H9 (cell line): ENCODE results near the gene C13orf42. TPM values are rescaled to one million over a fixed set of nuclear protein-coding genes. Genes with fewer than 3 reads are reported as not detected.

ENCODE experiments used
- DNase-seq: peaks from one replicate; pipeline ENCODE4 v3.0.0-alpha.2; 2017
- H2AFZ ChIP-seq: one replicate; pipeline ENCODE4 v1.6.1; 2013; ENCODE audit warnings: mild to moderate bottlenecking, low read length, control low read depth, moderate library complexity
- H2AK5ac ChIP-seq: 2 replicates; pipeline ENCODE4 v1.6.1; 2013; ENCODE audit warnings: low read length, control low read depth, mixed read lengths; ENCODE audit not compliant: insufficient read length
- H2BK120ac ChIP-seq: one replicate; pipeline ENCODE4 v1.6.1; 2013; ENCODE audit warnings: low read depth, mild to moderate bottlenecking, low read length, control low read depth, inconsistent platforms; ENCODE audit not compliant: poor library complexity, severe bottlenecking
- H2BK12ac ChIP-seq: 2 replicates; pipeline ENCODE4 v1.6.1; 2013; ENCODE audit warnings: low read length, control low read depth, mixed read lengths, low read depth; ENCODE audit not compliant: insufficient read length
- H2BK15ac ChIP-seq: 2 replicates; pipeline ENCODE4 v1.6.1; 2013; ENCODE audit warnings: low read depth, low read length, control low read depth
- H2BK20ac ChIP-seq: one replicate; pipeline ENCODE4 v1.6.1; 2013; ENCODE audit warnings: low read depth, mild to moderate bottlenecking, low read length, control low read depth, inconsistent platforms; ENCODE audit not compliant: poor library complexity, severe bottlenecking
- H2BK5ac ChIP-seq: 2 replicates; pipeline ENCODE4 v1.6.1; 2013; ENCODE audit warnings: low read length, control low read depth, mixed read lengths; ENCODE audit not compliant: insufficient read length
- H3K14ac ChIP-seq: 2 replicates; pipeline ENCODE4 v1.6.1; 2013; ENCODE audit warnings: low read length, control low read depth; ENCODE audit not compliant: insufficient read depth
- H3K18ac ChIP-seq: 2 replicates; pipeline ENCODE4 v1.6.1; 2013; ENCODE audit warnings: low read depth, mild to moderate bottlenecking, mixed read lengths, low read length, control low read depth; ENCODE audit not compliant: insufficient read length
- H3K23ac ChIP-seq: 2 replicates; pipeline ENCODE4 v1.6.1; 2013; ENCODE audit warnings: low read length, control low read depth, mixed read lengths, low read depth; ENCODE audit not compliant: insufficient read length
- H3K23me2 ChIP-seq: 2 replicates; pipeline ENCODE4 v1.6.1; 2013; ENCODE audit warnings: low read depth, mild to moderate bottlenecking, mixed read lengths, low read length, control low read depth; ENCODE audit not compliant: insufficient read length, poor library complexity, severe bottlenecking
- H3K27ac ChIP-seq: 2 replicates; pipeline ENCODE4 v1.5.1; 2013; ENCODE audit warnings: low read length, control low read depth, mixed read lengths, low read depth; ENCODE audit not compliant: insufficient read length
- H3K27me3 ChIP-seq: 2 replicates; pipeline ENCODE4 v1.6.1; 2013; ENCODE audit warnings: low read length, control low read depth, inconsistent platforms; ENCODE audit not compliant: insufficient read depth
- H3K4ac ChIP-seq: 2 replicates; pipeline ENCODE4 v1.6.1; 2013; ENCODE audit warnings: low read depth, mild to moderate bottlenecking, control low read depth, inconsistent platforms, low read length, moderate library complexity
- H3K4me1 ChIP-seq: 2 replicates; pipeline ENCODE4 v1.6.1; 2013; ENCODE audit warnings: low read length, control low read depth, inconsistent platforms; ENCODE audit not compliant: insufficient read depth
- H3K4me2 ChIP-seq: 2 replicates; pipeline ENCODE4 v1.6.1; 2013; ENCODE audit warnings: low read length, control low read depth, mixed read lengths; ENCODE audit not compliant: insufficient read length, insufficient read depth
- H3K56ac ChIP-seq: 2 replicates; pipeline ENCODE4 v1.6.1; 2013; ENCODE audit warnings: low read depth, mild to moderate bottlenecking, mixed read lengths, low read length, control low read depth; ENCODE audit not compliant: insufficient read length
- H3K79me1 ChIP-seq: 2 replicates; pipeline ENCODE4 v1.6.1; 2013; ENCODE audit warnings: low read depth, mild to moderate bottlenecking, moderate library complexity, low read length, control low read depth, inconsistent platforms; ENCODE audit not compliant: insufficient read depth, poor library complexity, severe bottlenecking
- H3K79me2 ChIP-seq: 2 replicates; pipeline ENCODE4 v1.6.1; 2013; ENCODE audit warnings: low read length, control low read depth, inconsistent platforms; ENCODE audit not compliant: insufficient read depth
- H3K9ac ChIP-seq: 2 replicates; pipeline ENCODE4 v1.6.1; 2013; ENCODE audit warnings: low read length, control low read depth, mixed read lengths; ENCODE audit not compliant: insufficient read length; ENCODE audit errors: extremely low read depth
- H3K9me3 ChIP-seq: one replicate; pipeline ENCODE4 v1.6.1; 2013; ENCODE audit warnings: low read depth, low read length, inconsistent platforms; ENCODE audit not compliant: control insufficient read depth
- H3T11ph ChIP-seq: one replicate; pipeline ENCODE4 v1.6.1; 2013; ENCODE audit warnings: mild to moderate bottlenecking, low read length, control low read depth, inconsistent platforms
- H4K20me1 ChIP-seq: one replicate; pipeline ENCODE4 v1.6.1; 2013; ENCODE audit not compliant: control insufficient read depth, insufficient read length, insufficient read depth
- H4K5ac ChIP-seq: 2 replicates; pipeline ENCODE4 v1.6.1; 2013; ENCODE audit warnings: low read depth, mild to moderate bottlenecking, mixed read lengths, low read length, control low read depth; ENCODE audit not compliant: insufficient read length
- H4K8ac ChIP-seq: replicated peaks from 2 replicates; pipeline ENCODE4 v1.6.1; 2013; ENCODE audit warnings: low read length, control low read depth, mixed read lengths, low read depth; ENCODE audit not compliant: insufficient read length
- H4K91ac ChIP-seq: 2 replicates; pipeline ENCODE4 v1.6.1; 2013; ENCODE audit warnings: low read depth, mild to moderate bottlenecking, moderate library complexity, mixed read lengths, low read length, control low read depth; ENCODE audit not compliant: insufficient read length
- H3K27ac Mint-ChIP-seq, 3 experiments: 2 replicates in 2 of 3; 3 replicates in 1 of 3; pipeline ENCODE4 v1.8.0; 2020 to 2021; ENCODE audit warnings: mixed read lengths in 3 of 3, mild to moderate bottlenecking in 1 of 3, moderate library complexity in 1 of 3
- H3K27me3 Mint-ChIP-seq: 2 replicates; pipeline ENCODE4 v1.8.0; 2021; ENCODE audit warnings: low read depth, mild to moderate bottlenecking, moderate library complexity, mixed read lengths
- H3K36me3 Mint-ChIP-seq, 3 experiments: 2 replicates in 2 of 3; 3 replicates in 1 of 3; pipeline ENCODE4 v1.8.0; 2020 to 2021; ENCODE audit warnings: low read depth in 3 of 3, mixed read lengths in 3 of 3; ENCODE audit not compliant: insufficient read depth in 1 of 3
- H3K4me1 Mint-ChIP-seq, 2 experiments: 2 replicates each; pipeline ENCODE4 v1.8.0; 2020; ENCODE audit warnings: mixed read lengths in 2 of 2
- H3K4me3 Mint-ChIP-seq, 2 experiments: 2 replicates in 1 of 2; 3 replicates in 1 of 2; pipeline ENCODE4 v1.8.0; 2020 to 2021; ENCODE audit warnings: mild to moderate bottlenecking in 2 of 2, mixed read lengths in 2 of 2, moderate library complexity in 1 of 2
- H3K9me3 Mint-ChIP-seq, 2 experiments: 2 replicates in 1 of 2; 3 replicates in 1 of 2; pipeline ENCODE4 v1.8.0; 2020; ENCODE audit warnings: mild to moderate bottlenecking in 2 of 2, mixed read lengths in 2 of 2, moderate library complexity in 1 of 2
- WGBS: extraction: QIAGEN DNeasy Blood & Tissue Kit; methylation state at CpG from one replicate; pipeline ENCODE4 v1.1.7; 2013; ENCODE audit warnings: missing lambda C conversion rate, low lambda C conversion rate, mixed read lengths; ENCODE audit not compliant: insufficient read length; ENCODE audit errors: extremely low coverage; 5-methylcytosine and 5-hydroxymethylcytosine counted together
- total RNA-seq: library from RNA; stranded (reverse); gene quantifications from 2 replicates; pipeline ENCODE4 v1.2.1, GENCODE V29; 2021
- TF ChIP-seq, protein P1 (sequence below): fragments of 200-600 bp; sonication (generic); conservative IDR thresholded peaks from 3 replicates; pipeline ENCODE4 v1.8.0; 2021; ENCODE audit warnings: antibody characterized with exemption, mild to moderate bottlenecking

Gene C13orf42
- total RNA-seq, 1 experiment from 2014 or later = 16.5 TPM

GRCh38 chr13:51113186-51113881, 2.3 kb upstream of the C13orf42 start:
- no peak overlapping the region for H3K18ac ChIP-seq
- H2BK120ac ChIP-seq = no peak overlapping the region
- peaks cover 5% of the 10 kb centered on the region for H3K9me3 ChIP-seq
- H3K79me1 ChIP-seq = no peaks in the 10 kb centered on the region
- no peak overlapping the region for H2AK5ac ChIP-seq
- no CpG with 5 or more reads among the region's 12 CpGs for WGBS
- H3T11ph ChIP-seq = no peak overlapping the region
- H3K36me3 Mint-ChIP-seq = peaks cover 0 to 13% (median 10%) of the 10 kb centered on the region in 3 experiments; a peak in 5 of 7 replicates
- H3K27ac Mint-ChIP-seq = no peak overlapping the region; a peak in 2 of 7 replicates
- H3K4ac ChIP-seq = no peak overlapping the region
- no peak overlapping the region for H3K4me2 ChIP-seq
- H2BK12ac ChIP-seq = no peak overlapping the region
- H3K4me1 Mint-ChIP-seq = 0 out of 4 replicates have a peak, but pooled peaks cover 2 to 3% of the 10 kb centered on the region in 2 experiments
- no peak overlapping the region for H4K91ac ChIP-seq
- no peak overlapping the region for H3K14ac ChIP-seq
- no peak overlapping the region for H2BK20ac ChIP-seq
- H3K23ac ChIP-seq = no peak overlapping the region
- H3K23me2 ChIP-seq = no peaks in the 10 kb centered on the region
- no peak overlapping the region for H3K9ac ChIP-seq
- H3K56ac ChIP-seq = no peak overlapping the region
- DNase-seq = no peak
- H2BK15ac ChIP-seq = no peak overlapping the region
- no peak overlapping the region for H4K5ac ChIP-seq
- H3K27ac ChIP-seq = no peak overlapping the region
- no peak overlapping the region for H2AFZ ChIP-seq
- H3K4me3 Mint-ChIP-seq = no peak overlapping the region
- H3K4me1 ChIP-seq = no peaks in the 10 kb centered on the region
- TF ChIP-seq, protein P1, sequence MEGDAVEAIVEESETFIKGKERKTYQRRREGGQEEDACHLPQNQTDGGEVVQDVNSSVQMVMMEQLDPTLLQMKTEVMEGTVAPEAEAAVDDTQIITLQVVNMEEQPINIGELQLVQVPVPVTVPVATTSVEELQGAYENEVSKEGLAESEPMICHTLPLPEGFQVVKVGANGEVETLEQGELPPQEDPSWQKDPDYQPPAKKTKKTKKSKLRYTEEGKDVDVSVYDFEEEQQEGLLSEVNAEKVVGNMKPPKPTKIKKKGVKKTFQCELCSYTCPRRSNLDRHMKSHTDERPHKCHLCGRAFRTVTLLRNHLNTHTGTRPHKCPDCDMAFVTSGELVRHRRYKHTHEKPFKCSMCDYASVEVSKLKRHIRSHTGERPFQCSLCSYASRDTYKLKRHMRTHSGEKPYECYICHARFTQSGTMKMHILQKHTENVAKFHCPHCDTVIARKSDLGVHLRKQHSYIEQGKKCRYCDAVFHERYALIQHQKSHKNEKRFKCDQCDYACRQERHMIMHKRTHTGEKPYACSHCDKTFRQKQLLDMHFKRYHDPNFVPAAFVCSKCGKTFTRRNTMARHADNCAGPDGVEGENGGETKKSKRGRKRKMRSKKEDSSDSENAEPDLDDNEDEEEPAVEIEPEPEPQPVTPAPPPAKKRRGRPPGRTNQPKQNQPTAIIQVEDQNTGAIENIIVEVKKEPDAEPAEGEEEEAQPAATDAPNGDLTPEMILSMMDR = no peak
- H3K79me2 ChIP-seq = no peaks in the 10 kb centered on the region
- H3K27me3 ChIP-seq = no peaks in the 10 kb centered on the region
- H2BK5ac ChIP-seq = no peak overlapping the region
- H4K8ac ChIP-seq = no peak overlapping the region
- H3K27me3 Mint-ChIP-seq = no peaks in the 10 kb centered on the region; the same call in 1 of the 2 replicates
- peaks cover 2 to 6% of the 10 kb centered on the region in 2 experiments; a peak in 2 of 5 replicates for H3K9me3 Mint-ChIP-seq
- no peaks in the 10 kb centered on the region for H4K20me1 ChIP-seq
